Astrocyte (in vitro differentiated cells and primary cell): ENCODE measurements around the gene NKAIN1. TPM values are rescaled to one million over a fixed set of nuclear protein-coding genes. Genes with fewer than 3 reads are reported as not detected.

Source experiments
- DNase-seq: peaks from one replicate; pipeline ENCODE4 v3.0.0-alpha.2; 2010; ENCODE audit warnings: low read depth
- FAIRE-seq: peaks from 2 replicates; lab custom pipeline; 2011; peaks lifted over from hg19 to GRCh38; lab: Jason Lieb, UNC
- H2AFZ ChIP-seq: 2 replicates; pipeline ENCODE4 v1.6.0; 2012; ENCODE audit warnings: low read depth, low read length, inconsistent platforms
- H3K27ac ChIP-seq: 2 replicates; pipeline ENCODE4 v1.5.1; 2011; ENCODE audit warnings: low read depth, low read length, inconsistent platforms
- H3K27me3 ChIP-seq: 2 replicates; pipeline ENCODE4 v1.6.0; 2011; ENCODE audit warnings: low read length, inconsistent platforms; ENCODE audit not compliant: insufficient read depth
- H3K36me3 ChIP-seq: 2 replicates; pipeline ENCODE4 v1.5.1; 2011; ENCODE audit warnings: low read length, inconsistent platforms; ENCODE audit not compliant: insufficient read depth
- H3K4me1 ChIP-seq: 2 replicates; pipeline ENCODE4 v1.5.1; 2011; ENCODE audit warnings: low read length, inconsistent platforms; ENCODE audit not compliant: insufficient read depth
- H3K4me2 ChIP-seq: 2 replicates; pipeline ENCODE4 v1.6.0; 2012; ENCODE audit warnings: low read length, inconsistent platforms
- H3K4me3 ChIP-seq: 2 replicates; pipeline ENCODE4 v1.5.1; 2011; ENCODE audit warnings: low read depth, mild to moderate bottlenecking, low read length, inconsistent platforms; ENCODE audit not compliant: insufficient read depth
- H3K79me2 ChIP-seq: 2 replicates; pipeline ENCODE4 v1.6.0; 2012; ENCODE audit warnings: mild to moderate bottlenecking, low read length, inconsistent platforms; ENCODE audit not compliant: insufficient read depth
- H3K9ac ChIP-seq: 2 replicates; pipeline ENCODE4 v1.6.0; 2012; ENCODE audit warnings: mild to moderate bottlenecking, low read length, inconsistent platforms
- H3K9me3 ChIP-seq: 2 replicates; pipeline ENCODE4 v1.5.1; 2012; ENCODE audit warnings: low read depth, mild to moderate bottlenecking, low read length, inconsistent platforms; ENCODE audit not compliant: insufficient read depth
- H4K20me1 ChIP-seq: 2 replicates; pipeline ENCODE4 v1.6.0; 2012; ENCODE audit warnings: low read length, inconsistent platforms; ENCODE audit not compliant: insufficient read depth
- H3K27ac Mint-ChIP-seq: one replicate; pipeline ENCODE4 v1.8.0; 2021; ENCODE audit warnings: mild to moderate bottlenecking, mixed read lengths; ENCODE audit not compliant: unreplicated experiment
- H3K27me3 Mint-ChIP-seq: one replicate; pipeline ENCODE4 v1.8.0; 2021; ENCODE audit warnings: low read depth, mixed read lengths; ENCODE audit not compliant: unreplicated experiment
- H3K36me3 Mint-ChIP-seq: one replicate; pipeline ENCODE4 v1.8.0; 2021; ENCODE audit warnings: low read depth, mixed read lengths; ENCODE audit not compliant: unreplicated experiment
- H3K4me1 Mint-ChIP-seq: one replicate; pipeline ENCODE4 v1.8.0; 2021; ENCODE audit warnings: low read depth, mixed read lengths; ENCODE audit not compliant: unreplicated experiment
- H3K4me3 Mint-ChIP-seq: one replicate; pipeline ENCODE4 v1.8.0; 2021; ENCODE audit warnings: mild to moderate bottlenecking, moderate library complexity, mixed read lengths; ENCODE audit not compliant: unreplicated experiment
- H3K9me3 Mint-ChIP-seq: one replicate; pipeline ENCODE4 v1.8.0; 2021; ENCODE audit warnings: mild to moderate bottlenecking, mixed read lengths; ENCODE audit not compliant: unreplicated experiment
- EZH2 ChIP-seq: IDR thresholded peaks from 2 replicates; pipeline ENCODE4 v1.6.1; 2012; ENCODE audit warnings: mild to moderate bottlenecking, low read length, inconsistent platforms; ENCODE audit not compliant: insufficient read depth
- total RNA-seq: library from RNA; stranded (reverse); gene quantifications from 2 replicates; pipeline ENCODE4 v1.2.1, GENCODE V29; 2021
- TF ChIP-seq, protein P1 (sequence below): IDR thresholded peaks from 2 replicates; pipeline ENCODE4 v1.5.1; 2011; ENCODE audit warnings: low read depth, mild to moderate bottlenecking, inconsistent platforms, low read length, moderate library complexity; ENCODE audit not compliant: insufficient read depth

The NKAIN1 gene
- total RNA-seq, 1 donor from 2014 or later: 5.6 TPM

DNA sequence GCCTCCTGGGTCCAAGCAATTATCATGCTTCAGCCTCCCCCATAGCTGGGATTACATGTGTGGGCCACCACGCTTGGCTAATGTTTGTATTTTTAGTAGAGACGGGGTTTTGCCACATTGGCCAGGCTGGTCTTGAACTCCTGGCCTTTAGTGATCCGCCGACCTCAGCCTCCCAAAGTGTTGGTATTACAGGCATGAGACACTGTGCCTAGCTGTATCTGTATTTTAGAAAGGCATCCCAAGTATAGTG, 69.3 kb downstream of the NKAIN1 start:
- H3K36me3 Mint-ChIP-seq: no peaks in the 10 kb centered on the region
- no peaks in the 10 kb centered on the region for H3K27me3 ChIP-seq
- peak overlapping the region; percentile 83 for H3K27ac Mint-ChIP-seq
- no peak for DNase-seq
- no peaks in the 10 kb centered on the region for H3K9me3 ChIP-seq
- H3K4me1 Mint-ChIP-seq: peaks cover 5% of the 10 kb centered on the region
- H3K4me3 Mint-ChIP-seq: no peak overlapping the region
- peaks cover 9% of the 10 kb centered on the region for H3K4me1 ChIP-seq
- H3K36me3 ChIP-seq: no peaks in the 10 kb centered on the region
- H2AFZ ChIP-seq: peak overlapping the region; percentile 83
- no peak overlapping the region for H3K4me2 ChIP-seq
- no peak for FAIRE-seq
- H3K27me3 Mint-ChIP-seq: peaks cover 6% of the 10 kb centered on the region
- H3K27ac ChIP-seq: no peak overlapping the region
- TF ChIP-seq, protein P1, sequence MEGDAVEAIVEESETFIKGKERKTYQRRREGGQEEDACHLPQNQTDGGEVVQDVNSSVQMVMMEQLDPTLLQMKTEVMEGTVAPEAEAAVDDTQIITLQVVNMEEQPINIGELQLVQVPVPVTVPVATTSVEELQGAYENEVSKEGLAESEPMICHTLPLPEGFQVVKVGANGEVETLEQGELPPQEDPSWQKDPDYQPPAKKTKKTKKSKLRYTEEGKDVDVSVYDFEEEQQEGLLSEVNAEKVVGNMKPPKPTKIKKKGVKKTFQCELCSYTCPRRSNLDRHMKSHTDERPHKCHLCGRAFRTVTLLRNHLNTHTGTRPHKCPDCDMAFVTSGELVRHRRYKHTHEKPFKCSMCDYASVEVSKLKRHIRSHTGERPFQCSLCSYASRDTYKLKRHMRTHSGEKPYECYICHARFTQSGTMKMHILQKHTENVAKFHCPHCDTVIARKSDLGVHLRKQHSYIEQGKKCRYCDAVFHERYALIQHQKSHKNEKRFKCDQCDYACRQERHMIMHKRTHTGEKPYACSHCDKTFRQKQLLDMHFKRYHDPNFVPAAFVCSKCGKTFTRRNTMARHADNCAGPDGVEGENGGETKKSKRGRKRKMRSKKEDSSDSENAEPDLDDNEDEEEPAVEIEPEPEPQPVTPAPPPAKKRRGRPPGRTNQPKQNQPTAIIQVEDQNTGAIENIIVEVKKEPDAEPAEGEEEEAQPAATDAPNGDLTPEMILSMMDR: no peak
- no peak for TF ChIP-seq EZH2
- peaks cover 2% of the 10 kb centered on the region for H3K9me3 Mint-ChIP-seq
- H4K20me1 ChIP-seq: no peaks in the 10 kb centered on the region
- H3K9ac ChIP-seq: no peak overlapping the region
- no peaks in the 10 kb centered on the region for H3K79me2 ChIP-seq
- H3K4me3 ChIP-seq: no peak overlapping the region

DNA sequence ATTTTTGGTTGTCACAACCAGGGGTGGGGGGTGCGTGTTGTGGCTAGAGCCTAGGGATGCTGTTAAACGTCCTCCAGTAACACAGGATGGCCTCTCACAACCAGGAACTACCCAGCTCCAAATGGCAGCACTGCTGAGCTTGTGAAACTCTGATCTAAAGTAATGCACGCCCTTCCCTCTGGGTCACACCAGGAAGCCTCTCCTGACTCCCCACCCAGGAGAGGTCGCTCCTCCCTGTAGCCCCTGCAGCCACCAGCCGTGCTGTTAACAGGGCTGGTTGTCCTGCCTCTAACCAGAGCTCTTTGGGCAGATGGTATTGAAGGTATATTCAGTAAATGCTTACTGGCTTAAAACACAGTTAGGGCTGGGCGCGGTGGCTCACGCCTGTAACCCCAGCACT, 73.2 kb downstream of the NKAIN1 start:
- Mint-ChIP-seq H3K36me3 (no peaks in the 10 kb centered on the region), H3K4me3 (peak overlapping the region; percentile 12), H3K9me3 (no peaks in the 10 kb centered on the region), H3K27me3 (peaks cover 6% of the 10 kb centered on the region), H3K27ac (no peak overlapping the region), H3K4me1 (peaks cover 5% of the 10 kb centered on the region)
- TF ChIP-seq, protein P1: no peak
- no peak for TF ChIP-seq EZH2
- no peak overlapping the region for H3K4me3 ChIP-seq
- H3K27me3 ChIP-seq: no peaks in the 10 kb centered on the region
- H4K20me1 ChIP-seq: no peaks in the 10 kb centered on the region
- H3K4me2 ChIP-seq: no peak overlapping the region
- H3K9me3 ChIP-seq: no peaks in the 10 kb centered on the region
- no peaks in the 10 kb centered on the region for H3K36me3 ChIP-seq
- DNase-seq (no peak), FAIRE-seq (no peak)
- H3K9ac ChIP-seq: no peak overlapping the region
- H3K4me1 ChIP-seq: peaks cover 9% of the 10 kb centered on the region
- no peak overlapping the region for H2AFZ ChIP-seq
- no peak overlapping the region for H3K27ac ChIP-seq
- H3K79me2 ChIP-seq: no peaks in the 10 kb centered on the region

DNA sequence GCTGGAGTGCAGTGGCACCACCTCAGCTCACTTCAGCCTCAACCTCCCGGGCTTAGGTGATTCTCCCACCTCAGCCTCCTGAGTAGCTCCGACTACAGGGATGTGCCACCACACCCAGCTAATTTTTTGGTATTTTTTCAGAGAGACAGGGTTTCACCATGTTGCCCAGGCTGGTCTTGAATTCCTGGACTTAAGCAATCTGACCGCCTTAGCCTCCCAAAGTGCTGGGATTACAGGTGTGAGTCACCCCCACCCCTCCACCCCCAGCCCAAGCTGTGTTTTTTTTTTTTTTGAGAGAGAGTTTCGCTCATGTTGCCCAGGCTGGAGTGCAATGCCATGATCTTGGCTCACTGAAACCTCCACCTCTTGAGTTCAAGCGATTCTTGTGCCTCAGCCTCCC, 75.4 kb downstream of the NKAIN1 start:
- H3K27ac ChIP-seq: no peak overlapping the region
- H3K4me3 ChIP-seq: no peak overlapping the region
- no peak overlapping the region for H3K4me2 ChIP-seq
- no peak overlapping the region for H3K27ac Mint-ChIP-seq
- no peaks in the 10 kb centered on the region for H3K9me3 ChIP-seq
- no peak overlapping the region for H2AFZ ChIP-seq
- H3K79me2 ChIP-seq: no peaks in the 10 kb centered on the region
- no peaks in the 10 kb centered on the region for H3K36me3 Mint-ChIP-seq
- DNase-seq (no peak), FAIRE-seq (no peak)
- no peaks in the 10 kb centered on the region for H3K4me1 ChIP-seq
- no peak for TF ChIP-seq EZH2
- TF ChIP-seq, protein P1: no peak
- no peaks in the 10 kb centered on the region for H3K36me3 ChIP-seq
- H3K9me3 Mint-ChIP-seq: no peaks in the 10 kb centered on the region
- H3K4me1 Mint-ChIP-seq: no peaks in the 10 kb centered on the region
- no peaks in the 10 kb centered on the region for H4K20me1 ChIP-seq
- no peaks in the 10 kb centered on the region for H3K27me3 ChIP-seq
- no peak overlapping the region for H3K9ac ChIP-seq
- no peak overlapping the region for H3K4me3 Mint-ChIP-seq
- peaks cover 9% of the 10 kb centered on the region for H3K27me3 Mint-ChIP-seq
